ENCODE measurements around the gene CDKN2A.

The CDKN2A gene

GRCh38 chr9:21993893-21994555 is at the start of gene CDKN2A:
TSS of gene CDKN2A (minus strand) at chr9:21994392.
- peak in 1 of 2 donors; percentile 32 for DNase-seq (ENCODE audit: extremely low read depth in 1 of 2, low read depth in 1 of 2)

- DNase-seq (ENCODE audit: extremely low read depth in 1 of 2, low read depth in 1 of 2), result no peak
These were observed 49.7 kb upstream of the CDKN2A start for GRCh38 chr9:22043928-22044327.

GRCh38 chr9:22041775-22042174 is 47.6 kb upstream of the CDKN2A start:
- DNase-seq (ENCODE audit: extremely low read depth in 1 of 2, low read depth in 1 of 2), result no peak

GRCh38 chr9:22041344-22041743 is 47.2 kb upstream of the CDKN2A start:
- no peak for DNase-seq (ENCODE audit: extremely low read depth in 1 of 2, low read depth in 1 of 2)

- no peak for DNase-seq (ENCODE audit: extremely low read depth in 1 of 2, low read depth in 1 of 2)
These were observed 46.6 kb upstream of the CDKN2A start for GRCh38 chr9:22040760-22041159.

- no peak for DNase-seq (ENCODE audit: extremely low read depth in 1 of 2, low read depth in 1 of 2)
These were observed 45.1 kb upstream of the CDKN2A start for GRCh38 chr9:22039258-22039657.

- no peak for DNase-seq (ENCODE audit: extremely low read depth in 1 of 2, low read depth in 1 of 2)
These were observed 43.9 kb upstream of the CDKN2A start for GRCh38 chr9:22037954-22038690.

- DNase-seq (ENCODE audit: extremely low read depth in 1 of 2, low read depth in 1 of 2), result no peak
These were observed 42.9 kb upstream of the CDKN2A start for GRCh38 chr9:22036866-22037626.

GRCh38 chr9:22035591-22036011 is 41.4 kb upstream of the CDKN2A start:
- DNase-seq (ENCODE audit: extremely low read depth in 1 of 2, low read depth in 1 of 2), result no peak

GRCh38 chr9:22033012-22033630 is 38.9 kb upstream of the CDKN2A start:
- no peak for DNase-seq (ENCODE audit: extremely low read depth in 1 of 2, low read depth in 1 of 2)

- DNase-seq (ENCODE audit: extremely low read depth in 1 of 2, low read depth in 1 of 2), result no peak
These were observed 37.6 kb upstream of the CDKN2A start for GRCh38 chr9:22031655-22032411.

- no peak for DNase-seq (ENCODE audit: extremely low read depth in 1 of 2, low read depth in 1 of 2)
These were observed 36.0 kb upstream of the CDKN2A start for GRCh38 chr9:22030101-22030598.

GRCh38 chr9:22029231-22029630 is 35.0 kb upstream of the CDKN2A start:
- no peak for DNase-seq (ENCODE audit: extremely low read depth in 1 of 2, low read depth in 1 of 2)

GRCh38 chr9:22028394-22028793 is 34.2 kb upstream of the CDKN2A start:
- no peak for DNase-seq (ENCODE audit: extremely low read depth in 1 of 2, low read depth in 1 of 2)

- no peak for DNase-seq (ENCODE audit: extremely low read depth in 1 of 2, low read depth in 1 of 2)
These were observed 32.5 kb upstream of the CDKN2A start for GRCh38 chr9:22026696-22027095.

- DNase-seq (ENCODE audit: extremely low read depth in 1 of 2, low read depth in 1 of 2), result no peak
These were observed 28.2 kb upstream of the CDKN2A start for GRCh38 chr9:22022396-22022795.

- no peak for DNase-seq (ENCODE audit: extremely low read depth in 1 of 2, low read depth in 1 of 2)
These were observed 16.9 kb upstream of the CDKN2A start for GRCh38 chr9:22010866-22011625.

GRCh38 chr9:22009506-22009867 is 15.3 kb upstream of the CDKN2A start:
- no peak for DNase-seq (ENCODE audit: extremely low read depth in 1 of 2, low read depth in 1 of 2)

- DNase-seq (ENCODE audit: extremely low read depth in 1 of 2, low read depth in 1 of 2), result peak; percentile 57 to 64
These were observed 14.7 kb upstream of the CDKN2A start, which contains the start of gene CDKN2B for GRCh38 chr9:22008717-22009505. TSS of gene CDKN2B (minus strand) at chr9:22009305. CDS start at chr9:22008953, 352 bp downstream.

Data from stimulated activated CD8-positive, alpha-beta memory T cell treated with anti-CD3 and anti-CD28 coated beads, Interleukin-7, amount 100 ng/mL, for 48 hours (primary cell).